ENCODE data around the gene DEGS2. TPM values are rescaled to one million over a fixed set of nuclear protein-coding genes. Genes with fewer than 3 reads are reported as not detected.
"Not testable (repeated sequence)": the region's sequence is repeated elsewhere in the genome, so short reads cannot be mapped to it uniquely, and the experiment has no call there.

DEGS2 gene
- total RNA-seq, 1 donor from 2014 or later = 0.34 TPM

GRCh38 chr14:100165376-100165775 lies 5.9 kb upstream of the DEGS2 start:
- Mint-ChIP-seq H3K27me3 (ENCODE audit: unreplicated experiment) (peaks cover 10% of the 10 kb centered on the region), H3K27ac (ENCODE audit: unreplicated experiment) (no peak overlapping the region), H3K4me3 (ENCODE audit: unreplicated experiment) (no peak overlapping the region), H3K36me3 (ENCODE audit: unreplicated experiment) (no peaks in the 10 kb centered on the region), H3K4me1 (ENCODE audit: low read depth, unreplicated experiment) (no peaks in the 10 kb centered on the region), H3K9me3 (ENCODE audit: unreplicated experiment) (peaks cover 4% of the 10 kb centered on the region)
- TF ChIP-seq CTCF (IDR thresholded peaks at IDR 0.05; ENCODE audit: partially characterized antibody, unreplicated experiment) = no peak
- no peak for DNase-seq

DNA sequence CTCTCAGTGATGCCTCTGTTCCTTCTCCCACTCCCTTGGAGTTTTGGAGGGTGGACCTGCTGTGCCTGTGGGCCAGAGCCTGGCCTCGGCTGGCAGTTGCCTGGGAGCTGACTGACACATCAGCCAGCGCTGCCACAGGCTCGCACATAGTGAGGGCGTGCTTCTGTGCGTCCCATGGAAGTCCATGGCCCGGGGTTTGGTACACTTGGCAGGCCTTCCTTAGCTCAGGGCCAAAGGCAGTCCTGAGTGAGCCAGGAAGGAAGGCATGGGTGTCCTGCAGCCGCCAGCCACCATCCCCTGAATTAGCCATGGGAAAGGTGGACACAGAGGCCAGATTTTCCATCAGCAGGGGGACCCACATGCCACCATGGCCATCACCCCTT lies 1.1 kb upstream of the DEGS2 start:
- Mint-ChIP-seq H3K36me3 (ENCODE audit: unreplicated experiment) (no peaks in the 10 kb centered on the region), H3K27ac (ENCODE audit: unreplicated experiment) (no peak overlapping the region), H3K9me3 (ENCODE audit: unreplicated experiment) (peaks cover 6% of the 10 kb centered on the region), H3K27me3 (ENCODE audit: unreplicated experiment) (peaks cover 22% of the 10 kb centered on the region), H3K4me1 (ENCODE audit: low read depth, unreplicated experiment) (no peaks in the 10 kb centered on the region), H3K4me3 (ENCODE audit: unreplicated experiment) (no peak overlapping the region)
- no peak for TF ChIP-seq CTCF (IDR thresholded peaks at IDR 0.05; ENCODE audit: partially characterized antibody, unreplicated experiment)
- no peak for DNase-seq

GRCh38 chr14:100159865-100160533 lies 554 bp upstream of the DEGS2 start:
- TF ChIP-seq CTCF (IDR thresholded peaks at IDR 0.05; ENCODE audit: partially characterized antibody, unreplicated experiment) = no peak
- DNase-seq = no peak
- peaks cover 4% of the 10 kb centered on the region for H3K36me3 Mint-ChIP-seq (ENCODE audit: unreplicated experiment)
- H3K4me3 Mint-ChIP-seq (ENCODE audit: unreplicated experiment) = no peak overlapping the region
- H3K9me3 Mint-ChIP-seq (ENCODE audit: unreplicated experiment) = peaks cover 5% of the 10 kb centered on the region
- no peaks in the 10 kb centered on the region for H3K4me1 Mint-ChIP-seq (ENCODE audit: low read depth, unreplicated experiment)
- H3K27me3 Mint-ChIP-seq (ENCODE audit: unreplicated experiment) = peaks cover 21% of the 10 kb centered on the region
- no peak overlapping the region for H3K27ac Mint-ChIP-seq (ENCODE audit: unreplicated experiment)

- no peaks in the 10 kb centered on the region for H3K4me1 Mint-ChIP-seq (ENCODE audit: low read depth, unreplicated experiment)
- peaks cover 6% of the 10 kb centered on the region for H3K36me3 Mint-ChIP-seq (ENCODE audit: unreplicated experiment)
- peaks cover 5% of the 10 kb centered on the region for H3K9me3 Mint-ChIP-seq (ENCODE audit: unreplicated experiment)
- no peak overlapping the region for H3K27ac Mint-ChIP-seq (ENCODE audit: unreplicated experiment)
- no peak for DNase-seq
- H3K27me3 Mint-ChIP-seq (ENCODE audit: unreplicated experiment) = peaks cover 21% of the 10 kb centered on the region
- peak overlapping the region; percentile 77 for H3K4me3 Mint-ChIP-seq (ENCODE audit: unreplicated experiment)
- TF ChIP-seq CTCF (IDR thresholded peaks at IDR 0.05; ENCODE audit: partially characterized antibody, unreplicated experiment) = no peak
Observed at GRCh38 chr14:100158566-100159093, 815 bp downstream of the DEGS2 start.

GRCh38 chr14:100157548-100158232 lies 1.8 kb downstream of the DEGS2 start:
- H3K36me3 Mint-ChIP-seq (ENCODE audit: unreplicated experiment); H3K27ac Mint-ChIP-seq (ENCODE audit: unreplicated experiment); H3K9me3 Mint-ChIP-seq (ENCODE audit: unreplicated experiment); H3K4me1 Mint-ChIP-seq (ENCODE audit: low read depth, unreplicated experiment); DNase-seq: not testable (repeated sequence)
- Mint-ChIP-seq H3K4me3 (ENCODE audit: unreplicated experiment) (peak overlapping the region; percentile 34), H3K27me3 (ENCODE audit: unreplicated experiment) (peaks cover 21% of the 10 kb centered on the region)
